Cardiac septum (tissue), 1 donor: ENCODE measurements around the gene NOD2. TPM values are rescaled to one million over a fixed set of nuclear protein-coding genes. Genes with fewer than 3 reads are reported as not detected.

ENCODE experiments used
- DNase-seq: peaks from one replicate; pipeline ENCODE4 v3.0.0-alpha.2; 2020; ENCODE audit warnings: low spot score
- intact Hi-C: fragments of 100-400 bp; cut with DNase I; formaldehyde crosslinking; loops from one replicate; pipeline ENCODE4 v1.14.0; 2022
- long read RNA-seq: library from polyadenylated mRNA; unstranded; transcript quantifications from one replicate; pipeline ENCODE4 v2.0.0, GENCODE V29; 2021
- total RNA-seq: library from RNA; stranded (reverse); fragmentation: NEBNext Ultra II Directional; extraction: Animal tissue kit (Norgen Biotek cat#: 25700); gene quantifications from one replicate; pipeline ENCODE4 v1.2.1, GENCODE V29; 2021
- donor health status: DM: no; HTN: no; CAD: no.

The NOD2 gene
- 0.40 TPM for total RNA-seq
- long read RNA-seq: 0 reads

DNA sequence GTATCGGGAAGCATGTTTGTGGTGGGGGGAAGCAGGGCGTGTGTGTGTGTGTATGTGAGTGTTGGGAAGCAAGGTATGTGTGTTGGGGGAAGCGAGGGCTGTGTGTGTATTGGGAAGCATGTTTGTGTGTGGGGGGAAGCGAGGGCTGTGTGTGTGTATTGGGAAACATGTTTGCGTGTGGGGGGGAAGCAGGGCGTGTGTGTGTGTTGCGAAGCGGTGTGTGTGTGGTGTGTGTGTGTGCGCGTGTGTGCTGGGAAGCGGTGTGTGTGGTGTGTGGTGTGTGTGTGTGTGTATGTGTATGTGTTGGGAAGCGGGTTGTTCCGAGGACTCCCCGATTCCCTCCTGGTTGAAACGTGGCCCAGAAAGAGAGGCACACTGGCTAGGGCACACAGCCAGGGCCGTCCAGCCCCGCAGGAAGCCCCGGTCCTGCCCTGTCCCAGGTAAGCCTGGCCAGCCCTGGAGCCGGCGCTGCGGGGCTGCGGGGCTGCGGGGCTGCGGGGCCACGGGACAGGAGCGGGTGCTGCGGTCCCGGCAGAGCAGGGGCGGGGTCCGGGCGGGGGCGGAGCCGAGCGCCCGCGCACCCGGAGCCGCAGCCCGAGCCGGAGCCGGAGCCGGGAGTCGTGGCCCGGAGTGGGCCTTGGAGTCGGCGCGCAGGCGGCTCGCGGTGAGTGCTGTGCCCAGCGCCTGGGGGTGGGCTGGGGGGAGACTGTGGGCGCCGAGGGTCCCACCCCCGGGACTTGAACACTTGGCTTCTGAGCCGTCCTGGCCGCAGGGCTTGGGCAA is at the start of gene NOD2:
NOD2 (plus strand) TSS at position 608 of the 783 bp plus-strand sequence. CDS start 5,890 bp downstream, outside the sequence.
- DNase-seq: no peak
- intact Hi-C loops: no loop called here

DNA sequence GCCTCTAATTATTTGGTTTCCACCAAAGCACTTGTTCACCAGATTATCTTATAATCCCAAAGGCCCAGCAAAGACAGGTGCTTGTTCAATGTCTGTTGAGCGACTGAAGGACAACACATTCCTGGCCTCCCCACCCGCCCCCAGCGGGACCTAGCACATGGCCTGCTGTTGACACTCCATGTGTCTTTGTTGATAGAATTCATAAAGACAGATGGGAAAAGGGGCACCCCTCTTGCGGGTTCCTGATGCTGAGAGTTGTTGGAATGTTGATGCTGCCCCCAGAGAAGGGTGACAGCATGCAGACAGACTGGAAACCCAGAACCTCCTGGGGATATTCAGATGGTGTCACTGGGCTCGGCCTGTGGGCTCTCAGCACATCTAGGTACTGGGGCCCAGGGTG is 49.2 kb upstream of the NOD2 start:
- no peak for DNase-seq
- intact Hi-C loops: no loop called here

DNA sequence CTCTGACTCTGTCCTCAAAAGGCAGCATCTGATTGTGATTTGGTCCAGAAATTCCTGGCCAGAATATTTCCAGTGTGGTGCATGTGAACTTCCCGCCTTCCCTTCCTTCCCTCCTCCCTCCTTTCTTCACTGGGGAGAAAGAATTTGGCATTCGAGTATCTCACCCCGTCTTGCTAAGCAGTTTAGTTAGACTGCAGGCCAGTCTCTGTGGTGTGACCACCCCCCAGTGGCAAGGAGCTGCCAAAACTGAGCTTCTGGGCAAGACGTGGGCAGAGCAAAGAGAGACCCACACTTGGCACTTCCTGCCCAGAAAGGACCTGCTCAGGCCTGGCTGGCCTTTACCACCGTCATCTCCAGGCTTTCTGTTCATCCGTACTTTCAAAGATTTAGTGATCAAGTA is 48.7 kb upstream of the NOD2 start:
- intact Hi-C loops: no loop called here
- DNase-seq: no peak

DNA sequence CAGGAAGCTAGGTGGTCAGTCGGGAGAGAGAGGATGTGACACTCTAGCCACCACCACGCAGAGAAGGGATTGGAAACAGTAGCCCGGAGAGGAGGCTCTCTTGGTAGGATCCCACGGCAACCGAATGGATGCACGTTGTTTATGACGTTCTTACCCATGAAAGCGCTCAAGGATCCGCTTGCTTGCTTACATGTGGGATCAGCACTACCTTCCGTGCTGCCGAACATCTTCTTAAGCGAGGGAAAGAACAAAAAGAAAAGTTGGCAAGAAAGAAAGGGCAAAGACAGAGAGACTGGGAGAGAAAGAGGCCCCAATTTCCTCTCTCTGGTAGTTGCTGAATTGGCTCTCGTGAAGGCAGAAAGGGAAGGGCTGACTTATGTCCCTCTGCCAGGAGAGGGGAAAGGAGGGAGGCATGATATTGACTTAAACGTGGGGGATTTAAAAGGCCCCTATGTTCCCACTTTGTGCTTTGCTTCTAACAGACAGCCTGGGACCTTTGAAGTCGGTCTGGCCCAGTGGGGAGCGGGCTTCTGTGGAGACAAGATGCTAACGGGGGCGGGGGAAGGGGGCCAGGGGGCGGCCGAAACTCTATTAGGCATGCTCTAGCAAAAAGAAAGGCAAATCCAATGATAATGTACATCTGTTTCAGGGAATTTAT is 47.7 kb upstream of the NOD2 start:
- intact Hi-C loops: no loop called here
- DNase-seq: no peak

GRCh38 chr16:50646345-50646744 is 47.1 kb upstream of the NOD2 start:
- intact Hi-C loops: no loop called here
- DNase-seq: no peak

- intact Hi-C loops: no loop called here
- no peak for DNase-seq
These were observed 41.5 kb upstream of the NOD2 start for GRCh38 chr16:50651835-50652438.

GRCh38 chr16:50652836-50653425 is 40.5 kb upstream of the NOD2 start:
- intact Hi-C loops: no loop called here
- no peak for DNase-seq

- DNase-seq: no peak
- intact Hi-C loops: no loop called here
These were observed 39.5 kb upstream of the NOD2 start for GRCh38 chr16:50653633-50654519.

DNA sequence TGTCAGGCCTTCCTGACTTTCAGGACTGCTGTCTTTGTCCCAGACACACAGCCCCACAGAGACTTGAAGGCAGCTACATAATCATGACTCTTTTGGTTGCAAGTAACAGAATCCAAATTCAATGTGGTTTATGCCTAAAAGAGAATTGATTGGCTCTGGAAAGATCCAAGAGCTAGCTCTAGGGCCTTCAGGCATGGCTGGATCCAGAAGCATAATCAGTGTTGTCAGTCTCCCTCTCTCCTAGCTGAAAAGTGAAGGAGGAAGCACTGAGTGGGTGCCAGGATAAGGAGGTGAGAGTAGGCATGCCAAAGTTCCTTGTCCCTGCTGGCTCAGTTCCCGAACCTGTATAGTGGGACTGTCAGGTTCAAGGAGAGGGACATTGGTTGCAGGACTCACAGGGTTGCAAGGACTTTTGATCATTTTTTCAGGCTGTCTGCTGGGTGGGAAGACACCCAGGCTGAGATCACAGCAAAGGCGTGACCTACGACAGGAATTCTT is 37.8 kb upstream of the NOD2 start:
- no peak for DNase-seq
- intact Hi-C loops: no loop called here

DNA sequence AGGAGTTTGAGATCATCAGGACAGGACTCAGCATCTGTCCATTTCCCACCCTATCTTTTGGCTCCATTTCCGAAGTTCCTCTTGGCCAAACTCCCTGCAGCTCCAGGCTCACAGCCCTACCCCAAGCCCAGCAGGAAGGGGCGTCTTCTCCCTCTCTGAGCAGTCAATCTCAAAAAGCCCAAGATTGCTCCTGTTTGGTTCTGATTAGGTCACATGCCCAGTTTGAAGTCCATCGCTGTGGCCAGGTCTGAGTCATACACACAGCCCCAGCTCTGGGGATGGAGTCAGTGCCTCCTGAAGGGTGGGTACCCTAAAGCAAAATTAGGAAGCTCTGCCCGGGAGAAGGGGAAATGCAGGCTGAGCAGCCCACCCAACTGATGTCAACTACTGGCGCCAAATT is 36.2 kb upstream of the NOD2 start:
- intact Hi-C loops: no loop called here
- DNase-seq: no peak

GRCh38 chr16:50659806-50660205 is 33.6 kb upstream of the NOD2 start:
- intact Hi-C loops: loop anchor here (10.0 kb wide), 2 partner anchors 145 to 635 kb away; partner anchors contain the start of gene CNEP1R1

GRCh38 chr16:50662306-50662940 is 31.0 kb upstream of the NOD2 start:
- DNase-seq: no peak
- intact Hi-C loops: loop anchor here (10.0 kb wide), 2 partner anchors 142 to 638 kb away; partner anchors contain the start of gene CNEP1R1

More at GRCh38 chr16:50659806-50660205, 33.6 kb upstream of the NOD2 start:
- DNase-seq: no peak

DNA sequence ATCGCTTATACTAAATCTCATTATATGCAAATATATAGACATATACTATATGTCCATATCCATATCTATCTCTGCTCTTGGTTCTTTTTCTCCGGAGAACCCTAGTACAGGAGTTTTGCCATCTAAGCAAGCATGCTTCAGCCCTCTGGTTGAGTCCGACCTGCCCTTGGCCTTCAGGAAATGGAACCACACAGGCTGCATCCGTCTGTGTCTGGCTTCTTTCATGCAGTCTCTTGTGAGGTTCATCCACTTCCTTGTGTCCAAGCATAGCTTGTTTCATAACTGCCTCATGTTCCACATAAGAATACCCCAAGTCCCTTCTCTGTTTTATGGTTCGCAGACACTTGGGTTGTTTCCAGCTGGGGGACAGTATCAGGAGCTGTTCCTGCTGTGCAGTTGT is 29.1 kb upstream of the NOD2 start:
- no peak for DNase-seq
- intact Hi-C loops: loop anchor here (10.0 kb wide), 2 partner anchors 141 to 639 kb away; partner anchors contain the start of gene CNEP1R1

- intact Hi-C loops: loop anchor here (5.0 to 10.0 kb wide), 4 partner anchors 139 to 641 kb away; partner anchors contain the start of gene CNEP1R1
- DNase-seq: peak; percentile 93
These were observed 28.1 kb upstream of the NOD2 start for GRCh38 chr16:50665128-50665878.

DNA sequence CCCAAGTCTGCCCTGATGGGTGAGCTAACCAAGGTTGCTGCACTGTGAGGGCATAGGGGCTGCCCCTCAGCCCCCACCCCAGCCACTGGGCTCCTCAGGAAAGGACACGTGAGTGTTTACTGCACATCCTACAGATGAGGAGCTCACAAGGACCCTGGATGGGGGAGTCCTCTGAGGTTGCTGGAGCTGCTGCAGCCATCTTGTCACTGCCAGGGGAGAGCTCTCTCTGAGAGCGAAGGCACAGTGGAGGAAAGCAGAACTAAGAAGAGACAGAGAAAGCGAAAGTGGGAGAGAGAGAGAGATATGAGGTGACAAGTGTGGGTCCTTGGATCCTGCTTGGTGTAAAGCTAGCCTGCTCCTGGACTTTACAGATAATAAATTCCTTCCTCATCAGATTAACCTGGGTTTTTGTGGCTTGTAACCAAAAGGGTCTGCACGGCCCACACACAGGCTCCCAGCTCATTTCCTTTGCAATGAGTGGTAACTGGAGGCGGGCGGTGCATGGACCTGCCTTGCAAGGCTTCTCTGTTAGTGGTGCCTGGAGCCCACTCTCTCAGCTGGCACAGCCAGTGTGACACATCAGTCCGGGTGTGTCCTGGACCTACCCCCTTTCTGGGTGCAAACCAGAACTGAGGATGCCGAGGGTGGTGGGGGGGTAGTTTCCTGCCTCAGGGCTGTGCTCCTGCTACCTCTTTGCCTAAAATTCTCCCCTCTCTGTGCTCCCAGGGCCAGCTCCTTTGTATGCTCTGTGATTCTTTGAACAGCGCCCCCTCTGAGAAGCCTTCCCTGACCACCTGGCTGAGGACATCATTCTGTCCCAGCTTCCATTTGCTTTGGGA is 26.5 kb upstream of the NOD2 start:
- no peak for DNase-seq

GRCh38 chr16:50667497-50668367 is 25.7 kb upstream of the NOD2 start:
- no peak for DNase-seq
- intact Hi-C loops: loop anchor here (5.0 to 10.0 kb wide), 4 partner anchors 137 to 643 kb away; partner anchors contain the start of gene CNEP1R1

More for the DNA sequence above, 26.5 kb upstream of the NOD2 start:
- intact Hi-C loops: loop anchor here (5.0 to 10.0 kb wide), 4 partner anchors 138 to 642 kb away; partner anchors contain the start of gene CNEP1R1
